Ovary (tissue), 9 donors: ENCODE data around the gene ATP6V0B. TPM values are rescaled to one million over a fixed set of nuclear protein-coding genes. Genes with fewer than 3 reads are reported as not detected.

Experiments
- DNase-seq, 5 donors: peaks; one replicate each; pipeline ENCODE4 v3.0.0-alpha.2; 2019 to 2020
- H3K27ac ChIP-seq, 2 donors: fragments of 200-600 bp; one replicate each; pipeline versions ENCODE4 v1.5.1 to v1.8.0; 2019 to 2022
- H3K27me3 ChIP-seq: fragments of 200-600 bp; one replicate; pipeline ENCODE4 v1.8.0; 2022
- H3K36me3 ChIP-seq: fragments of 200-600 bp; sonication (generic); one replicate; pipeline ENCODE4 v1.5.1; 2019
- H3K4me1 ChIP-seq: one replicate; pipeline ENCODE4 v1.8.1; 2013; ENCODE audit warnings: mild to moderate bottlenecking, moderate library complexity; ENCODE audit not compliant: insufficient read depth
- H3K4me3 ChIP-seq: fragments of 200-600 bp; sonication (generic); one replicate; pipeline ENCODE4 v1.5.1; 2017
- H3K9me3 ChIP-seq, 2 donors: fragments of 200-600 bp in 1 of 2; sonication (generic) in 1 of 2; one replicate each; pipeline versions ENCODE4 v1.5.1 to v1.8.1; 2013 to 2019; ENCODE audit warnings: mild to moderate bottlenecking in 1 of 2, moderate library complexity in 1 of 2
- CTCF ChIP-seq, 3 donors: fragments of 450-650 bp in 2 of 3; fragments of 200-600 bp in 1 of 3; IDR thresholded peaks; one replicate each; pipeline versions ENCODE4 v1.5.1 to v1.8.0; 2016 to 2022; ENCODE audit warnings: antibody characterized with exemption in 3 of 3, mild to moderate bottlenecking in 1 of 3
- EP300 ChIP-seq: sonication (generic); formaldehyde crosslinking; IDR thresholded peaks from one replicate; pipeline ENCODE4 v1.6.1; 2017; ENCODE audit warnings: antibody characterized with exemption
- POLR2A ChIP-seq: fragments of 450-650 bp; IDR thresholded peaks from one replicate; pipeline ENCODE4 v1.6.1; 2017; ENCODE audit warnings: antibody characterized with exemption, mild to moderate bottlenecking, moderate library complexity
- WGBS, 3 donors: extraction: QIAGEN DNeasy Blood & Tissue Kit in 1 of 3; methylation state at CpG; one replicate each; pipeline versions ENCODE4 v1.1.5 to v1.1.7; 2013 to 2017; 5-methylcytosine and 5-hydroxymethylcytosine counted together
- intact Hi-C, 4 donors: fragments of 100-400 bp; cut with DNase I; formaldehyde crosslinking; loops; one replicate each; pipeline versions ENCODE4 v1.11.0 to v1.15.1; 2022 to 2023
- polyA plus RNA-seq, 2 donors: library from polyadenylated mRNA; stranded (reverse); fragments of 200-250 nt in 1 of 2; fragments of 350-450 nt in 1 of 2; fragmentation: Illumina TruSeq in 1 of 2; extraction: RNeasy Lipid Tissue Mini Kit (QIAGEN cat#74804) in 1 of 2; gene quantifications; one replicate each; pipeline ENCODE4 v1.2.3, GENCODE V29; 2013 to 2014
- total RNA-seq, 7 donors: library from RNA; depleted of rRNA in 2 of 7; stranded (reverse); fragments of >200 nt in 2 of 7; fragmentation: NEBNext Ultra II Directional in 3 of 7; extraction: Animal tissue kit (Norgen Biotek cat#: 25700) in 3 of 7; gene quantifications; one replicate each; pipeline versions ENCODE4 v1.1.0 to v1.2.4, GENCODE V29; 2016 to 2023
- donor health status: DM: no; HTN: no; CAD: no; lungs with moderate emphysema.
- donor health status: DM: no; HTN: no; CAD: no.
- donor health status: Bipolar disorder and iron deficiency.
- donor health status: DM: yes; HTN: yes; CAD: no.
- donor health status: DM: no; HTN: no; CAD: no.
- donor health status: DM: yes; HTN: yes; CAD: no.

ATP6V0B gene
- total and polyA plus RNA-seq, 9 donors: 46.1 to 108 (median 74.4) TPM

GRCh38 chr1:43979261-43979527 is 4.4 kb downstream of the ATP6V0B start:
- intact Hi-C loops: no loop called here
- WGBS, 3 donors: 0 to 1% methylated on average over 9 to 45 of the region's 45 CpGs; no CpG with 5 or more reads in 1 of the 3 donors
- DNase-seq: no peak
- TF ChIP-seq EP300: no peak
- H3K9me3 ChIP-seq: no peaks in the 10 kb centered on the region
- H3K4me3 ChIP-seq: peak overlapping the region; percentile 84
- H3K27me3 ChIP-seq: no peaks in the 10 kb centered on the region
- peaks cover 13% of the 10 kb centered on the region for H3K4me1 ChIP-seq
- no peaks in the 10 kb centered on the region for H3K36me3 ChIP-seq
- peak overlapping the region; percentile 49 to 64 for H3K27ac ChIP-seq

GRCh38 chr1:43979528-43980254 is 4.9 kb downstream of the ATP6V0B start:
- 2 to 3% (median 3%) methylated on average over 22 to 45 of the region's 45 CpGs for WGBS, 3 donors
- Histone ChIP-seq H3K4me3 (peak overlapping the region; percentile 84), H3K36me3 (no peaks in the 10 kb centered on the region), H3K27me3 (no peaks in the 10 kb centered on the region), H3K27ac (peak overlapping the region; percentile 49 to 64), H3K9me3 (no peaks in the 10 kb centered on the region), H3K4me1 (peaks cover 13% of the 10 kb centered on the region)
- intact Hi-C loops: no loop called here
- TF ChIP-seq EP300: no peak
- TF ChIP-seq POLR2A: no peak
- TF ChIP-seq CTCF (IDR thresholded peaks at IDR 0.05): no peak
- DNase-seq: peak; percentile 54 to 78 (median 70)

- H3K27ac ChIP-seq: peak overlapping the region; percentile 49 to 64
- peak overlapping the region; percentile 84 for H3K4me3 ChIP-seq
- DNase-seq: no peak
- 44 to 61% (median 47%) methylated on average over 13 of the region's 13 CpGs for WGBS, 3 donors
- H3K9me3 ChIP-seq: no peaks in the 10 kb centered on the region
- H3K27me3 ChIP-seq: no peaks in the 10 kb centered on the region
- intact Hi-C loops: no loop called here
- TF ChIP-seq POLR2A (no peak), CTCF (IDR thresholded peaks at IDR 0.05) (no peak), EP300 (no peak)
- H3K36me3 ChIP-seq: no peaks in the 10 kb centered on the region
- H3K4me1 ChIP-seq: peaks cover 12% of the 10 kb centered on the region
These were observed 5.7 kb downstream of the ATP6V0B start for GRCh38 chr1:43980255-43981134.

- H3K4me1 ChIP-seq: peaks cover 9% of the 10 kb centered on the region
- 82 to 86% (median 86%) methylated on average over 20 of the region's 20 CpGs for WGBS, 3 donors
- no peaks in the 10 kb centered on the region for H3K27me3 ChIP-seq
- no peak overlapping the region for H3K27ac ChIP-seq
- intact Hi-C loops: no loop called here
- H3K9me3 ChIP-seq: no peaks in the 10 kb centered on the region
- no peaks in the 10 kb centered on the region for H3K36me3 ChIP-seq
- TF ChIP-seq CTCF (IDR thresholded peaks at IDR 0.05) (no peak), POLR2A (no peak), EP300 (no peak)
- H3K4me3 ChIP-seq: no peak overlapping the region
- DNase-seq: no peak
These were observed 6.4 kb downstream of the ATP6V0B start for GRCh38 chr1:43981135-43981491.

GRCh38 chr1:43981636-43982035 is 6.9 kb downstream of the ATP6V0B start:
- WGBS, 3 donors: 92 to 95% (median 94%) methylated on average over 20 of the region's 20 CpGs
- no peak overlapping the region for H3K27ac ChIP-seq
- no peaks in the 10 kb centered on the region for H3K36me3 ChIP-seq
- TF ChIP-seq POLR2A: no peak
- no peak for TF ChIP-seq CTCF (IDR thresholded peaks at IDR 0.05)
- TF ChIP-seq EP300: no peak
- H3K27me3 ChIP-seq: no peaks in the 10 kb centered on the region
- H3K4me1 ChIP-seq: peaks cover 9% of the 10 kb centered on the region
- H3K4me3 ChIP-seq: no peak overlapping the region
- no peak for DNase-seq
- no peaks in the 10 kb centered on the region for H3K9me3 ChIP-seq
- intact Hi-C loops: no loop called here
